DMS53 treated with DMSO at 0.1 percent for 48 hours (cell line): ENCODE data around the gene CACNA1A.
"Not testable (repeated sequence)": the region's sequence is repeated elsewhere in the genome, so short reads cannot be mapped to it uniquely, and the experiment has no call there.

Experiments used
- DNase-seq: peaks from one replicate; lab custom pipeline; 2025; ENCODE audit not compliant: unreplicated experiment; lab: John Stamatoyannopoulos, UW

Gene CACNA1A

DNA sequence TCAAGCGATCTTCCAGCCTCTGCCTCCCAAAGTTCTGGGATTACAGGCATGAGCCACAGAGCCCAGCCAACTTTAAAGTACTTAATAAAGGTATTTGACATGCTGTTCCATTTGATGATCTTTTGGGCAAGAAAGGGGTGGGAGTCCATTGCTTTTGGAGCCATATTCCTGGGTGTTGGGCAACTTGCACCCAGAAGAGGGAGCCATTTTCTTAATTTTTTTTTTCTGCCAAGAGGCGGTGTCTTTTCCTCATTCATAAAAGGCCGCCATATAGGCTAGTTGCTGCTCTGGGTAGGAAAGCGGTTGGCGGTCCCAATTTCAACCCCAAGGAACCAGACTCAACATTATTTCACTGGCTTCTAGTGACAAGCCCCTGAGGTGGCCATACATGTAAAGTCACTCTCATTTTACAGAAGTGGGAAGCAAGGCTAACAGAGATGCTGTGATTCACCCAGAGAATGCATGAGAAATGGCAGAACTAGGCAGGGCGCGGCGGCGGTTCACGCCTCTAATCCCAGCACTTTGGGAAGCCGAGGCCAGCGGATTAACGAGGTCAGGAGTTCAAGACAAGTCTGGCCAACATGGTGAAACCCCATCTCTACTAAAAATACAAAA lies 139.6 kb downstream of the CACNA1A start:
- DNase-seq: no peak

DNA sequence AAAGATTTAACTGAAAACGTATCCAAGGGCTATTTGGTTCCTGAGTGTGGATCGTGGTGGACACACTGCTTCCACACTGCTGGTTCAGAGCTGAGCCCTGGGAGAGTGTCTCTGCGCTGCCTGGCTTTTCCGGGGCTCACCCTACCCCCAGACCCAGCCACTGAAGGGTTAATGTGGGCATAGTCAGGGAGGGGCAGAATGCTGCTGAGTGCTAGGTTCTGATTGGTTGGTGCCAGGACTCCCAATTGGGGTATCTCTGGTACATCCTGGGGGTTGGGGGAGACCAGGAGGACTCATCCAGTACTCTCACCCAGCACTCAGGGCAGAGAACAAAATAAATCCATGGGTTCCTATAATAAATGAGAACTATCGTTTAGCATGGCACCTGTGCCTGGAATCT lies 142.3 kb downstream of the CACNA1A start:
- no peak for DNase-seq

DNA sequence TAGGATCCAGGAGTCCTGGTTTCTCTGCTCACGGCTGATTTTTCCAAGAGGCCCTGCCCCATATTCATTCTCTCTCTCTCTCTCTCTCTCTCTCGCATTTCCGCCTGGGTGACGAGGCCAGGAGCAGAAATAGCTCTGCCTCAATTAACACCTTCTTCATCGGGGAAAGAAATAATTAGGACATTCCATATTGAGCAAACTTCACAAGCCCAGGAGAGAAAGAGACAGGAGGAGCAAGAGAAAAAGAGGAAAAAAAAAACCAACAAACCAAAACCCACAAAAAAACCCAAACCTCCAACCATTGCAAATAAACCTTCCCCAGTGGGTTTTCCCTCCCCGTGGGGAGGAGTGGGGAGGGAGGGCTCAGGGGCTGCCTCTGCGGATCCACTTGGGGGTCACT lies 143.0 kb downstream of the CACNA1A start:
- DNase-seq: no peak

DNA sequence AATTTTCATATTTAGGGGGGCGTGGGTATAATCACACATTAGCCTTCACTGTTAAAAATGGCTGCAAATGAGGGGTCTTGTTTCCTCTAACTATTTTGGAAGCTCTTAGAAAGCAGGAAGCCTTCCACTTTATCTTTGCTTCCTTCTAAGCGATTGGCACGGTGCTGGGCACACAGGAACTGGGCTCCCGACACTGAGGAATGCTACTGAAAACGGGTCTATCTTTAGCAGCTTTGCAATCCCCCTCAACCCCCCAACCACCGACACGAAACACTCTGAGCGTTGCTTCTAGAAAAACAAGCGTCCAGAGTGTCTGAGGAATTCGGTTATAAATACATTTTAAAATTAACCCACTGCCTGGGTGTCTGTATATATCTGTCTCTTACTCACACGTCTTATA lies 143.6 kb downstream of the CACNA1A start:
- DNase-seq: no peak

DNA sequence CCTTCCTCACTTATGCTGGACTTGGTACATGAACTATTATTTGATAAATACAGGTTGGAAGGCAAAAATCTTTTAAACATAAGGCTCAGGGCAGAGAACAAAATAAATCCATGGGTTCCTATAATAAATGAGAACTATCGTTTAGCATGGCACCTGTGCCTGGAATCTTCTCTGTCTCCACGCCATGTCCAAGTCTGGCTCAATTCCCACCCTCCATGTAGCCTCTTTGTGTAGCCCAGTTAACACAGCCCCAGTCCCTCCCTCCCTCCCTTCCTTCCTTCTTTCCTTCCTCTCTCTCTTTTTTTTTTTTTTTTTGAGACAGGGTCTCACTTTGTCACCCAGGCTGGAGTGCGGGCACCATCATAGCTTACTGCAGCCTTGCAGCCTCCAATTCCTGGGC lies 144.6 kb downstream of the CACNA1A start:
- DNase-seq: not testable (repeated sequence)

DNA sequence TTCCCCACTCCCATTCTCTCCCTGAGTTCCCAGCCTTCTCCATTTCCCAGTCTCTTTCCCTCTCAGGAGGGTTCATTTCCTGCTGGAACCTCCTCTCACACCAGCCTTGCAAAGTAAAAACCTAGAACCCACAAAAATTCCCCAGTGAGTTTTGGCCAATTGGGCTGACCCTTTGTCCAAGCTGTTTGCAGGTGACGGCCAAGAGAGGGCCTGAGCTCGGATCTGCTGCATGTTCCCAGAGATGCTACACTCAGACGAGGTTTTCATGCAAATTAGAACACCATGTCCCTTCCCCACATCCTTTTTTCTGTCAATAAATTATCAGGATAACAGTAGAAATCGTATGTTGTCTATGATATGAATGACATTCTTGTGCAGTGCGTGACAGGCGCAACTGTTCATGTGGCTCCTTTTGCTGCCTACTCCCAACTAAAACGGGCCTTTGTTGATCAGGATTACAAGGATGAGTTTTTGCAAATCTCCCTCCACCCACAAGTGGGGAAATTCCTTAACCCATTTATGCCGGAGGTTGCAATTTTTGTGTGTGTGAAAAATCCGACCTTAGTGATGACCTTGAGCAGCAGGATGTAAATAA lies 149.5 kb downstream of the CACNA1A start:
- no peak for DNase-seq

DNA sequence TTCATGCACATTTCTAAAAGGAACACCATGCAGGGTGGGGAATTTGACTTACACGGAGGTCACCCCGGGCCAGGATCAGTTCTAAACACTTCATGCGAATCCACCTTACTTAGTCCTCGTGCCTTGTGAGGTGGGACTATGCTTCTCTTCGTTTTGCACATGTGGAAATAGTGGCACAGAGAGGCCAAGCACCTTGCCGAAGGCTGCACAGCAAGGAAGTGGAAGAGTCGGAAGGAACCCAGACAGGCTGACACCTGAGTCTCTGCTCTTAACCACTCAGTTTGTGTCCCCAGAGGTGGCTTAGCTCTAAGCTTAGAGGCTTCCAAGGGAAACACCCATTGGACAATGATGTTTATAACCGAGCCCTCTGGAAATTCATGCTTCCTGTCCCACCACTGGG lies 150.1 kb downstream of the CACNA1A start:
- no peak for DNase-seq

DNA sequence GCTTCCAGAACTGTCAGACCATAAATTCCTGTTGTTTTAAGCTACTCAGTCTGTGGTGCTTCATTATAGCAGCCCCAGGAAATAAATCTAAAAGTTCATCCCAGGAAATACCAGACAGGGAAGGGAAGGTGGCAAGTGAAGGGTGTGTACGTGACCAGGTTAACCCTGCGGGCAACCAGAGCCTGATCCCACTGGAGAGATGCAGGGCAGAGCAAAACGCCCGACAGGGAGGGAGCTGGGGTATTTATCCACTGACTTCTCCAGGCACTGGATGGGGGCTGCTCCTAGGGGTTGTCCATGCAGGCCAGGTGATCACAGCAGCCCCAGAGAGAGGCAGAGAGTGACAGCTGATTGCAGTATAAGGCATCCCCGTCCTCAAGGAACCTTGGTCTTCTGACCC lies 150.9 kb downstream of the CACNA1A start:
- no peak for DNase-seq

DNA sequence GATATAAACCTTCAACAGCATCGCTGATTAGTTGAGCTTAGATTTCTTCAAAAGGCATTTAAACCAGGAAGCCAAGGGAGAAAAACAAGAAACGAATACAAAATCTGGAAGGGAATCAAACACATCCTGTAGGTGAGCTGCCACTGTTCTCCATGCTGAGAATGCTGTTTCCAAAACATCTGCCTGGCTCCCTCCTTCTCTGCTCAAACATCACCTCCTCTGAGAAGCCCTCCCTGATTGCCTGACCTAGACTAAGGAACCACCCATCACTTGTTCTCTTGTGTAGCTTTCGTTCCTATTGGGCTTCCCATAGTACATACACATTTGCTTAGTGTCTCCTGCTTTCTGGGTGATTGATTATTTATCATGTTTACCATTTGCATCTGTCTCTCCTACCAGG lies 152.7 kb downstream of the CACNA1A start:
- DNase-seq: no peak

DNA sequence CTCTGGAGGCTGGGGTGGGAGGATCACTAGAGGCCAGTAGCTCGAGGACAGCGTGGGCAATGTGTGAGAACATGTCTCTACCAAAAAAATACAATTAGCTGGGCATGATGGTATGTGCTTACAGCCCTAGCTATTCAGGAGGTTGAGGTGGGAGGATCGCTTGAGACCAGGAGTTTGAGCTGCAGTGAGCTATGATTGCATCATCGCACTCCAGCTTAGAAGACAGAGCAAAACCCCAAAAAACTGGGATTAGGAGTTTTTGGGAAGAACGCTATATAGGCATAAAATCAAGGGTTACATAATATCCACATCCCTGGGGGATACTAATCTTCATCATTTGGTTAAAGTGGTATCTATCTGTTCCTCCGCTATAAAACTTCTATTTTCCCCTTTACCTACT lies 155.5 kb downstream of the CACNA1A start:
- no peak for DNase-seq

DNA sequence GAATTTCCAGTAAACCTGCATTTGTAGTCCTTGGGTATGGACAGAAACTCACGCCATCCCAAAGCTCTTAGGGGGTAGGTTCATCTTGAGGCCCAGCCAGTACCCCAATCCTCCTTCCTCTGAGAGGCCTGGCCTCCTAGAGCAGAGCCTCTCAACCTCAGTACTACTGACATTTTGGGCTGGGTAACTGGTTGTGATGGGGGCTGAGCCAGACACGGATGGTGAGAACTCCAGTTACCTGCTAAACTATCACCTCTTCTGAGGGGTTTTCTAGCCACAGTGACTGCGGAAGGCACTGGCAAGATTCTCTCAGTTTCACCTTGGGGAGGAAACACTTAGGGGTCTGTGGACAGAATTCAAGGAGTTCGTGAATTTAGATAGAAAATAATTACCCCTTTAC lies 156.2 kb downstream of the CACNA1A start:
- DNase-seq: no peak

DNA sequence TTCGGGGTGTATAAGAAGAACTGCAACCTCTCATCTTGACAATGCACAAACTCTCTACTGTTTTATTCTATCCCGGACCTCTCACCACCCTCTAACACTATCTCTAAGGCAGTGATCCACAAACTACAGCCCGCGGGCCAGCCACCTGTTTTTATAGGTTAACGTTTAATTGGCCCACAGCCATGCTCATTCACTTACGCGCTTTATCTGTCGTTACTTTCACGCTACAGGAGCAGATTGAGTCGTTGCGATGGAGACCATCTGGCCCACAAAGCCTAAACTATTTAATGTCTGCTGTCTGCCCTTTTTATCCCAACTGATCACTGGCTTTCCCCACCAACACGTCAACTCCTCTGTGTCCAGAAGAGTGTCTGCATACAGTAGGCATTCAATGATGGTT lies 158.9 kb downstream of the CACNA1A start:
- no peak for DNase-seq

DNA sequence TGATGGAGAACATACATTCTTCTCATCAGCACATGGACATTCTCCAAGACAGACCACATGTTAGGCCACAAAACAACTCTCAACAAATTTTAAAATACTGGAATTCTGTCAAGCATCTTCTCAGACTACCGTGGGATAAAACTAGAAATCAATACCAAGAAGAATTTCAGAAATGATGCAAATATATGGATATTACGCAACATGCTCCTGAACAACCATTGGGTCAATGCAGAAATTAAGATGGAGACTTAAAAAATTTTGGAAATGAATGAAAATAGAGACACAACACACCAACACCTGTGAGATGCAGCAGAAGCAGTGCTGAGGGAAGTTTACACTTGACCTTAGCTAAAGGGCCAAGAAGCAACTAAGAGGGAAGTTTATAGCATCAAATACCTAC lies 162.8 kb downstream of the CACNA1A start:
- DNase-seq: no peak

DNA sequence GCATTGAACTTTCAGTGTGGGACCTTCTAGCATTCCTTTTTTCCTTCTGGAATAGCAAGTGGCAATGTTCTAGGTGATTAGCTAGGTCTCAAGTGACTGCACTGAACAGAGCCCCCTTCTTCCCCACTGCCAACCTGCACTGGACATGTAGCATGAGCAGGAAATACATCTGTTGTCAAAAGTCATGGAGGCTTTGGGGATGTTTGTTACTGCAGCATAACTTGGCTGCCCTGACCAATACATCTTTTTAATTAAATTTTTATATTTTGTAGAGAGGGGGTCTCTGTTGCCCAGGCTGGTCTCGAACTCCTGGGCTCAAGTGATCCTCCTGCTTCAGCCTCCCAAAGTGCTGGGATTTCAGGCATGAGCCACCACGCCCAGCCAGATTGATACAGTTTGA lies 163.6 kb downstream of the CACNA1A start:
- no peak for DNase-seq

DNA sequence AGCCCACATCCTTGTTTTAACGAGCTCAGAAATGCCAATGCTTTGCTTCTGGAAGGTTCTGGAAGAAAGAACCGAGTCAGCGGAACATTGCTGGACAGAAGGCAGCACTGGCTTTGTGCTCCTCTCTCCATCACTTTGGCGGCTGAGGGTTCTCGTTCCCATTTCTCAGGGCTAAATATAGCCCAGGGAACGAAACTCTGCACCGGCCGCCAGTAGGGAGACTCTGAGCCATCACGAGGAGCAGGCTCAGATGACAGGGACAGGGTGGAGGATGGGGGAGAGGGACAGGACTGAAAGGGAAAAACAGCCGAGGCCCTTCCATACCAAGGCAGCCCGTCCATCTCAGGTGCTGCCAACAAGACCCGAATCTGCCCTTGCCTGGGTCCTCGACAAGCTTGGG lies 166.4 kb downstream of the CACNA1A start:
- DNase-seq: no peak

DNA sequence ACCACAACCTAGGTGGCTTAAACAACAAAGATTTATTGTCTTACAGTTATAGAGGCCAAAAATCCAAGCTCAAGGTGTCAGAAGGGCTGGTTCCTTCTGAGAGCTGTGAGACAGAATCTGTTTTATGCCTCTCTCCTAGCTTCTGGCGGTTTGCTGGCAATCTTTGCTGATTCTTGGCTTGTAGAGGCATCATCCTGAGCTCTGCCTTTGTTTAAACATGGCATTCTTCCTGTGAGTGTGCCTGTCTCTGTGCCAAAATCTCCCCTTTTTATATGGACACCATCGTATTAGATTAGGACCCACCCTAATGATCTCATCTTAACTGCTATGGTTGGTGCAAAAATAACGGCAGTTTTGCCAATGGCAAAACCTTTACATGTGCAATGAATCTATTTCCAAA lies 169.1 kb downstream of the CACNA1A start:
- DNase-seq: no peak

DNA sequence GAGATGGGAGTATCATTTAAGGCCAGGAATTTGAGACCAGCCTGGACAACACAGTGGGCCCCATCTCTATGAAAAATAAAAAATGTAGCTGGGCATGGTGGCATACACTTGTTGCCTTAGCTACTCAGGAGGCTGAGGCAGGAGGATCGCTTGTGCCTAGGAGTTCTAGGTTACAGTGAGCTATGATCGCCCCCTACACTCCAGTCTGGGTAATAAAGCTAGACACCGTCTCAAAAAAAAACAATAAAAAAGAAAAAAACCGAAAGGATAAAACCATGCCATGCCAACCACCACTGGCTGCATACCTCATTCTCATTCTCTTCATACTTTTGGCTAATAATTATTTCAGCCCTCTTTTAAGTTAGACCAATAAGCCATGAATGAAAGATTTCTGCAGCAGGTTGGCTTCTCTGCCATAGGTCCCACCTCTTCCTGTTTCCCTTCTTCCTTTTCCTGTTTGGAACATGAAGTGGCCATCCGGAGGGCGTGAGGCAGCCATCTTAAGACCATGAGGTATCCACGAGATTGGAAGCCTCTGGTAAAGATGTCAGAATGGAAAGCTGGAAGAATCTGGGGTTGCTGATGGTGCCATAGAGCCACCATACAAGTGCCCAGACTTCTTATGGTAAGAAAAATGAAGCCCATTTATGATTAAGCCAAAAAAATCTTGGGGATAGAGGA lies 171.3 kb downstream of the CACNA1A start:
- no peak for DNase-seq

DNA sequence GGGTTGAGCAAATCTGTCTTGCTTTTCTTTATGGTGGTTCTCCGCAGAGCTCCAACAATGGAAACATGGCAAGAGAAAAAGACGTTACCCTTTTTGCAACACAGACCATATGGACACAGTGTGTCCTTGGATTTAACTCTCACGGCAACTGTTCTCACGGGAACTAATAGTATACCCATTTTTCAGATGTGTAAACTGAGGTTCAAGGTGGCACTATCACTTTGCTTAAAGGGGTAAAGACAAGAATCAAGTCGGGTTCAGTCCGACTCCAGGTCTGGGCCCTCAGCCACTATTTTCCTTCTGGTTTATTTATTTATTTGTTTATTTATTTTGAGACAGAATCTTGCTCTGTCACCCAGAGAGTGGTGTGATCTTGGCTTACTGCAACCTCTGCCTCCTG lies 176.0 kb downstream of the CACNA1A start:
- DNase-seq: no peak

DNA sequence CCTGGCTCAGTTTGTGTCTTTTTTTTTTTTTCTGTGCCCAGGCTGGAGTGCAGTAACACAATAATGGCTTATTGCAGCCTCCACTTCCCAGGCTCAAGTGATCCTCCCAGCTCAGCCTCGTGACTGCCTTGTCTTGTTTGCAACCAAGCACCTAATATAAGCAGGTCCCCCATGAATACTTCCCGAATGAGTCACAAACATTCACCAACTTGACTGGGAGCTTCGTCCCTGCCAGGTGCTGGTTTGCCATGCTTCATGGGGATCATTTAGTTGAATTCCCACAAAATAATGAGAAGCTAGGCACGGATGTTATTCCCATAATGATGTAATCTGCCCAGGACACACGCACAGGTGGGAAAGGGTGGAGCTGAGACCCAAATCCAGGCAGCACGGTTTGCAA lies 176.5 kb downstream of the CACNA1A start:
- DNase-seq: no peak

DNA sequence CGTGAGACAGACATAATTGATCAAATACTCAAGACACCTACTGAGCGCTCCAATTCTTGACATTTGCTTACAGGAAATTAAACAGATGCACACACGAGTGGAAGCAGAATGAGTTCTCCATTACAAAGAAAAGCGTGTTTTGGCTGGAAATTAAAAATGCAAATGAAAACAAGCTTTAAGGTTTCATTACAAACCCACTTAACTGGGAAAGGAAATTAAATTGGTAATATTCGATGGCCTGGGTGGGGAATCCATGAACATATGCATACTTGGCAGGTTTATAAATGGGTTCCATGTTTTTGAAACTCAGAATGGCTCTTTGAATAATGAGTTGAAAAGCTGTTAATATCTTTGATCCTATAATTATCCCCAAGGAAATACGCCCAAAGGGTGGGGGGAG lies 178.0 kb downstream of the CACNA1A start:
- DNase-seq: no peak

DNA sequence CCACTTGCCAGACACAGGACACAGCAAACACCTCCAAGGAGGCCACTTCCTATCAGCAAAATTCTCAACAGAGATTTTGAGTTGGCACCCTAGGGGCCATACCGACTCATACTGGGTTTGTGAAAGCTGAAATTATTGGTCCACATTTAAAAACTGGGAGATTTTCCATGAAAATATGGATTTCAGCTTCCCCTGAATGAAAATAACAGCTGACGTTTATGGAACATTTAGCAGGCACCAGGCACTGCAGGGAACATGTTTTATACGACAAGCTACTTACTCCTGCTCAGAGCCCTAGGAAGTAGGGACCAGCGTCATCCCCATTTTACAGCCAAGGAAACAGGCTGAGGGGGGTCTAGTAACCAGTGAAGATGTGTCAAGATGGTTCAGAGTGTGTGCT lies 186.8 kb downstream of the CACNA1A start:
- DNase-seq: no peak

DNA sequence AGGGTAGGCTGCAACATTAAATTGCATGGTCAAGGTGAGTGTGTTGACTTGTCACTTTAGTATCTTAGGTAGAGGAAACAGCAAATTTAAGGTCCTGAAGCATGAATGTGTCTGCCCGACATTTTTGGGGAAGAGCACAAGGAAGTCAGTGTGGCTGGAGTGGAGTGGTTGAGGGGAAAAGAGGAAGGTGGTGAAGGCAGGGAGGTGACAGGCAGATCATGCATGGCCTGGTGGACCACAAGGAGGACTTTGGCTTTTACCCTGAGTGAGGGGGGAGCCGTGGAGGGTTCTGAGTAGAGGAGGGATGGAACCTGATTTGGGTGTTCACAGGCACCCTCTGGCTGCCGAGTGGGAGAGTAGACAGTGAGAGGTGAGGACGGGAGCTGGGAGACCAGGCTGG lies 188.1 kb downstream of the CACNA1A start:
- no peak for DNase-seq

DNA sequence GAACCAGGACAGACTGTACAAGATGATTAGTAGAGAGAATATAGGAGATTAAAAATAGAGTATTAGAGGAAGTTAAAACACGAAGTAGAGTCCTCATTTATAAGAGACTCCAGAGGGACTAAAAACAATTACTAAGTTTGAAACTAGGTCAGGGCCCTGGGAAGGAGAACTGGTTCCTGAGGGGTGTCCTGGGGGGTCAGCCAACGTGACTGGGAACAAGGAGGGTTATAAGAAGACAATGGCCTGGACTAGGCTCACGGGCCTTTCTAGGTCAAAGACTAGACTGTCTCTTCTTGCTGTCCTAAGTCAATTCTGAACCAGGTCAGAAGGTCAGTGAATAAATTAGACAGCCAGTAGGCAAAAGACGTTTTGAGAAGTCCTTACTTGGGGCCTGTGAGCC lies 190.8 kb downstream of the CACNA1A start:
- DNase-seq: no peak
